ENCODE data around the gene ENOX1.

GRCh38 chr13:43669964-43670363, 116.8 kb downstream of the ENOX1 start:
- TF ChIP-seq CTCF (IDR thresholded peaks at IDR 0.05) = no peak
- TF ChIP-seq POLR2A (IDR thresholded peaks at IDR 0.05) = no peak
